ENCODE measurements around the gene DNAJC8. TPM values are rescaled to one million over a fixed set of nuclear protein-coding genes. Genes with fewer than 3 reads are reported as not detected.

DNAJC8 gene
- total RNA-seq, 1 donor from 2014 or later, result 120 TPM

DNA sequence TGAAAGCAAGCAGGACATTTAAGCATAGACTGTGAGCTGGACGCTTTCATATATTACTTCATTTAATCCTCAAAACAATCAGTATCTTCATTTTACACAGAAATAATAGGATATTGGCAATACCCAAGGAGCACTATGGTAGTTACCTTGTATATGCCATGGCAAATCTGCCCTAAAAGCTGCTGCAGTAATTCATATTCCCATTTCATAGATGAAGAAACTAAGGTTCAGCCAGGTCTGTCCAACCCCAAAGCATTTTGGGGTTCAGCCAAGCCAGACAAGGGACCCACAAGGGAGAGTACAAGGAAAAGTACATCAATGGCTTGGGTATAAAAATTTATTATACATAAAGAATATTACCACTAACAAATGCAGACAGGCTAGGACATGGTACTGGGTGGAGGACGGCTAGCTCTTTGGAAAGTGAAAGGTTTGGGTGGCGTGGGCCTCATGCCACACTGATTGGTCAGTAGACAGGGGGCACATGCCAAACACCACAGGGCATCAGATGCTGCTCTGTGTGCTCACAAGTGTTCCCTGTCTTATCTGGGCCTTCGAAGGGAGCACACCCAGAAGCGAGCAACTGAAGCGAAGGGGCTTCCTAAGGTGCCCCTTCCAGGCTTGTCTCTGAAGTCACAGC, 32.5 kb downstream of the DNAJC8 start:
- TF ChIP-seq, protein P1, sequence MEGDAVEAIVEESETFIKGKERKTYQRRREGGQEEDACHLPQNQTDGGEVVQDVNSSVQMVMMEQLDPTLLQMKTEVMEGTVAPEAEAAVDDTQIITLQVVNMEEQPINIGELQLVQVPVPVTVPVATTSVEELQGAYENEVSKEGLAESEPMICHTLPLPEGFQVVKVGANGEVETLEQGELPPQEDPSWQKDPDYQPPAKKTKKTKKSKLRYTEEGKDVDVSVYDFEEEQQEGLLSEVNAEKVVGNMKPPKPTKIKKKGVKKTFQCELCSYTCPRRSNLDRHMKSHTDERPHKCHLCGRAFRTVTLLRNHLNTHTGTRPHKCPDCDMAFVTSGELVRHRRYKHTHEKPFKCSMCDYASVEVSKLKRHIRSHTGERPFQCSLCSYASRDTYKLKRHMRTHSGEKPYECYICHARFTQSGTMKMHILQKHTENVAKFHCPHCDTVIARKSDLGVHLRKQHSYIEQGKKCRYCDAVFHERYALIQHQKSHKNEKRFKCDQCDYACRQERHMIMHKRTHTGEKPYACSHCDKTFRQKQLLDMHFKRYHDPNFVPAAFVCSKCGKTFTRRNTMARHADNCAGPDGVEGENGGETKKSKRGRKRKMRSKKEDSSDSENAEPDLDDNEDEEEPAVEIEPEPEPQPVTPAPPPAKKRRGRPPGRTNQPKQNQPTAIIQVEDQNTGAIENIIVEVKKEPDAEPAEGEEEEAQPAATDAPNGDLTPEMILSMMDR (conservative IDR thresholded peaks at IDR 0.05; ENCODE audit: low read depth, low read length), result no peak
- H3K4me3 ChIP-seq (ENCODE audit: low read depth, low read length), result no peak overlapping the region
- DNase-seq (ENCODE audit: low read depth), result no peak

DNA sequence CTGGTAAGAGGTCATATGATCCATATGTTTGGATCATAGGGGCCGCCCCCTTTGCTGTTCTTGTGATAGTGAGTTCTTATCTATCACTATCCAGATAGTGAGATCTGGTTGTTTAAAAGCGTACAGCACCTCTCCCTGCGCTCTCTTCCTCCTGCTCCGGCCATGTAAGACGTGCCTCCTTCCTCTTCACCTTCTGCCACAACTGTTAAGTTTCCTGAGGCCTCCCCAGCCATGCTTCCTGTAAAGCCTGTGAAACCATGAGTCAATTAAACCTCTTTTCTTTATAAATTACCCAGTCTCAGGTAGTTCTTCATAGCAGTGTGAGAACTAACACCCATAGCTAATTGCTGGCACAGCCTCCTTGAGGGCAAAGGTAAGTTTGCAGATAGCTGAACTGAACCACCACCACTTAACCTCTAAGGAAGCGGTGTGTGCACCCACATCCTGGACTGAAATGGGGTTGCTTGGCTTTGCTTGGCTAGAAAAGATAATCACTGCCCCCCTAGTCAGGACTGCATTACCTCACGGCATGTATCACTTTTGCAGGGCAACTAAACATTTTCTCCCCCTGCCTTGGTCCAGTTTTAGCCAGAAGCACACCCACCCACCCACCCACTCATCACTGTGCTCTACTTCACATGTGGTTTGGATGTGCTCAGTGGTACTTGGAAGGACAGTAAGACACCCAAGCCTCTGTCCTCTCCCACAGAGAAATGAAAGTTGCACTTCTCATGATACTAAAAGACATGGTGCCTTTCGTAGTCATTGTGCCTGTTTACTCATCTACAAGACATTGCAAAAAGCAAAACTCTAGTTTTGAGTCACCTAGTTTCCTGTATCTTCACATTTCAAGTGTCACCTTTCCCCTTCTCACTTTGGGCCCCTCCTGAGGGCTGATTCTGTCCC, 33.2 kb downstream of the DNAJC8 start:
- TF ChIP-seq, protein P1 (conservative IDR thresholded peaks at IDR 0.05; ENCODE audit: low read depth, low read length), result no peak

GRCh38 chr1:28197682-28198415, 35.0 kb downstream of the DNAJC8 start:
- no peak overlapping the region for H3K4me3 ChIP-seq (ENCODE audit: low read depth, low read length)
- TF ChIP-seq, protein P1 (conservative IDR thresholded peaks at IDR 0.05; ENCODE audit: low read depth, low read length), result no peak
- no peak for DNase-seq (ENCODE audit: low read depth)

More for the DNA sequence above, 33.2 kb downstream of the DNAJC8 start:
- no peak for DNase-seq (ENCODE audit: low read depth)
- H3K4me3 ChIP-seq (ENCODE audit: low read depth, low read length), result no peak overlapping the region

- no peak for DNase-seq (ENCODE audit: low read depth)
- TF ChIP-seq, protein P1 (conservative IDR thresholded peaks at IDR 0.05; ENCODE audit: low read depth, low read length), result no peak
- no peak overlapping the region for H3K4me3 ChIP-seq (ENCODE audit: low read depth, low read length)
Measured at GRCh38 chr1:28196330-28196729, 36.5 kb downstream of the DNAJC8 start.

DNA sequence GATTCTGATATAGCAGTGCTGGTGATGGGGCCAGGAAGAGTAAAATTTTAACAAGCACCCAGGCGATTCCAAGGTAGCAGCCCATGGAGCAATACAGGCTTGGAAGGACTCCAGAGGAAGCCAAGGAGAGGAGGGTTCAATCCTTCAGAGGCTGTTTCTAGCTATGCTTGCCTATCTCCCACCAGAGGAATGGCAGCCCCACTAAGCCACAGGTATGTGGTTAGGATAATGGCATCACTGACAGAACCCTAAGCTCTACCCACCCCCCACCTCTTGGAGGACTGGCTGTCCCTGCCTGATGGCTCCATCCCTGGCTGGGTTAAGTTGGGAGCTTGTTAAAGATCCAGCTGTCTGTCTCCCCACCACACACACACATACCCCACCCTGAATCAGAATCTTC, 37.0 kb downstream of the DNAJC8 start:
- TF ChIP-seq, protein P1 (conservative IDR thresholded peaks at IDR 0.05; ENCODE audit: low read depth, low read length), result no peak
- no peak overlapping the region for H3K4me3 ChIP-seq (ENCODE audit: low read depth, low read length)
- DNase-seq (ENCODE audit: low read depth), result no peak

DNA sequence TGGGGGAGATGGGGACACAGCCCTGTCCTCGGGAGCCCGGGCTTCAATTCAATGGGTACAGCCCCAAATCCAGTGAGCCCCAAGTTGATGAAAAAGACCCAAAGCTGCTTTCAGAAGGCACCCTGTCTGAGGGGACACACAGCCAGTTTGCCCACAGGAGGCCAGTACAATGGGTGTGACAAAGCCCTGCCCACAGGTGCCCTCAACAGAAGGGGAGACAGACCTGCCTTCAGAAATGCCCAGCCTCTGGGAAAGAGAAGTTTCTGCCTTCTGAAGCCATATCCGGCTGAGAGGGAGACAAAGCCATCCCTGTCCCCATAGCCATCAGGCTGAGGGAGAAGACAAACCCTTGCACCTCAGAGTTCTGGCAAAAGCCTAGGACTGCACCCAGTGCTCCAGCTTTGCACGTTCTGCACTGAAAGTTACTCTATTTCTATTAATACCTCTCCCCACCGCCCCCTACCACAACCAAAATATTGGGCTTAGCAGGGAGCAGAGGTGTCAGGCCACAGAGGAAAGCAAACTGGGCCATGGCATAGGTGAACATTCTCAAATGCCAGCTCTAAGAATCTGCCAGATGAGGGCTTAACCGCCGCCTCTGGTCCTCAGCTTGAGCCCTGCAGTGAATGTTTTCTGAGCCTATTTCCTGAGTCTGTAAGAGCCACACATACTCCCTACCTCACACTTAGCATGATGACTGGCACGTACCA, 38.3 kb downstream of the DNAJC8 start:
- H3K4me3 ChIP-seq (ENCODE audit: low read depth, low read length), result no peak overlapping the region
- no peak for DNase-seq (ENCODE audit: low read depth)
- TF ChIP-seq, protein P1 (conservative IDR thresholded peaks at IDR 0.05; ENCODE audit: low read depth, low read length), result no peak

Measured in epithelial cell of proximal tubule (primary cell).